K562 (cell line): ENCODE data around the gene RHOF. TPM values are rescaled to one million over a fixed set of nuclear protein-coding genes. Genes with fewer than 3 reads are reported as not detected.

ENCODE experiments used
- ATAC-seq: fragments of 200-7000 bp; cut with Tn5 transposase; 3 replicates; pipeline ENCODE4 v1.9.1; 2020; ENCODE audit warnings: moderate library complexity
- BruUV-seq: library from RNA; stranded (reverse); fragments of 400-500 nt; replicated peaks from 2 replicates; lab custom pipeline; 2021; lab: Mats Ljungman, UMichigan
- CTCF ChIA-PET: fragments of 300-600 bp; formaldehyde crosslinking; extraction: SDS; loops from one replicate; lab custom pipeline; 2021; ENCODE audit warnings: low intra/inter-chr PET ratio; lab: Yijun Ruan, JAX
- POLR2A ChIA-PET: fragments of 300-600, 350-650 bp; sonication (Branson Sonifier 250); formaldehyde crosslinking; extraction: SDS; loops from one replicate; lab custom pipeline; 2021; ENCODE audit warnings: antibody characterized with exemption, inconsistent platforms; lab: Yijun Ruan, JAX
- DNase-seq, 4 experiments: peaks; one replicate each; pipeline versions ENCODE4 v3.0.0 to v3.0.0-alpha.2; 2011 to 2018; ENCODE audit warnings: low spot score in 3 of 4, mixed read lengths in 3 of 4; ENCODE audit errors: extremely low read depth in 1 of 4
- FAIRE-seq: peaks from 2 replicates; lab custom pipeline; 2011; peaks lifted over from hg19 to GRCh38; lab: Jason Lieb, UNC
- H2AFZ ChIP-seq: 2 replicates; pipeline ENCODE4 v1.6.0; 2011; ENCODE audit warnings: low read depth, low read length, control low read depth, inconsistent platforms
- H3K27ac ChIP-seq: fragments of 200-600 bp; 3 replicates; pipeline ENCODE4 v1.8.0; 2011; ENCODE audit warnings: low read depth, mild to moderate bottlenecking, control low read depth, inconsistent platforms, low read length, moderate library complexity, mixed read lengths; ENCODE audit errors: extremely low read depth
- H3K27me3 ChIP-seq, 2 experiments: fragments of 300-600 bp in 1 of 2; 2 replicates in 1 of 2; 3 replicates in 1 of 2; pipeline versions ENCODE4 v1.6.0 to v1.8.0; 2011; ENCODE audit warnings: inconsistent platforms in 2 of 2, low read length in 2 of 2, mild to moderate bottlenecking in 1 of 2, mixed read lengths in 1 of 2, moderate library complexity in 1 of 2; ENCODE audit not compliant: control insufficient read depth in 2 of 2, insufficient read depth in 2 of 2
- H3K36me3 ChIP-seq: fragments of 300-600 bp; 3 replicates; pipeline ENCODE4 v1.8.0; 2011; ENCODE audit warnings: mild to moderate bottlenecking, low read length, inconsistent platforms; ENCODE audit not compliant: control insufficient read depth, insufficient read depth
- H3K4me1 ChIP-seq, 2 experiments: fragments of 200-600 bp in 1 of 2; replicated peaks in 1 of 2; 2 replicates in 1 of 2; 3 replicates in 1 of 2; pipeline versions ENCODE4 v1.5.1 to v1.8.0; 2011; ENCODE audit warnings: inconsistent platforms in 2 of 2, low read length in 2 of 2, mild to moderate bottlenecking in 1 of 2, mixed read lengths in 1 of 2, moderate library complexity in 1 of 2; ENCODE audit not compliant: control insufficient read depth in 2 of 2, insufficient read depth in 2 of 2
- H3K4me2 ChIP-seq: 2 replicates; pipeline ENCODE4 v1.6.1; 2011; ENCODE audit warnings: low read length, control low read depth, inconsistent platforms, mixed read lengths; ENCODE audit not compliant: insufficient read depth
- H3K4me3 ChIP-seq: fragments of 200-600 bp; sonication (generic), shearing (Covaris generic); 2 replicates; pipeline ENCODE4 v1.5.1; 2016; ENCODE audit warnings: control low read depth, inconsistent platforms
- H3K79me2 ChIP-seq: fragments of 200-600 bp; 3 replicates; pipeline ENCODE4 v1.8.0; 2011; ENCODE audit warnings: low read length, inconsistent platforms; ENCODE audit not compliant: control insufficient read depth, insufficient read depth
- H3K9ac ChIP-seq, 2 experiments: 2 replicates each; pipeline versions ENCODE4 v1.6.0 to v1.6.1; 2011; ENCODE audit warnings: low read depth in 2 of 2, low read length in 2 of 2, control low read depth in 1 of 2, inconsistent platforms in 1 of 2, mild to moderate bottlenecking in 1 of 2, mixed read lengths in 1 of 2; ENCODE audit not compliant: insufficient read depth in 1 of 2
- H3K9me1 ChIP-seq: one replicate; pipeline ENCODE4 v1.6.0; 2011; ENCODE audit warnings: inconsistent platforms, mild to moderate bottlenecking, low read length, moderate library complexity; ENCODE audit not compliant: control insufficient read depth, insufficient read depth
- H3K9me3 ChIP-seq: replicated peaks from 2 replicates; pipeline ENCODE4 v1.5.1; 2011; ENCODE audit warnings: low read depth, low read length, inconsistent platforms; ENCODE audit not compliant: control insufficient read depth, insufficient read depth
- H4K20me1 ChIP-seq: replicated peaks from 2 replicates; pipeline ENCODE4 v1.6.1; 2011; ENCODE audit warnings: low read length, inconsistent platforms, mixed read lengths; ENCODE audit not compliant: control insufficient read depth, insufficient read depth
- CBX5 ChIP-seq: IDR thresholded peaks from 2 replicates; pipeline ENCODE4 v1.6.1; 2014; ENCODE audit warnings: low read depth, borderline replicate concordance
- L3MBTL2 ChIP-seq: fragments of 450-650 bp; IDR thresholded peaks from 2 replicates; pipeline ENCODE4 v1.6.1; 2016; ENCODE audit warnings: mild to moderate bottlenecking, moderate library complexity
- NRF1 ChIP-seq, 2 experiments: fragments of 450-650 bp; IDR thresholded peaks in 1 of 2; conservative IDR thresholded peaks in 1 of 2; 2 replicates each; pipeline ENCODE4 v1.6.1; 2014; ENCODE audit warnings: mild to moderate bottlenecking in 2 of 2
- NUFIP1 ChIP-seq: fragments of 450-650 bp; IDR thresholded peaks from 2 replicates; pipeline ENCODE4 v1.6.1; 2018; ENCODE audit not compliant: partially characterized antibody
- POLR2G ChIP-seq: fragments of 200-400 bp; formaldehyde crosslinking; IDR thresholded peaks from 2 replicates; pipeline ENCODE4 v1.6.1; 2017; ENCODE audit warnings: low read depth, mild to moderate bottlenecking, antibody characterized with exemption, low read length, moderate library complexity
- RBFOX2 ChIP-seq: fragments of 200-400 bp; formaldehyde crosslinking; IDR thresholded peaks from 2 replicates; pipeline ENCODE4 v1.6.1; 2017; ENCODE audit warnings: low read depth, mild to moderate bottlenecking, low read length, moderate library complexity
- SMARCE1 ChIP-seq: fragments of 450-650 bp; IDR thresholded peaks from 2 replicates; pipeline ENCODE4 v1.7.1; 2016; ENCODE audit warnings: mild to moderate bottlenecking
- ZBTB7A ChIP-seq: IDR thresholded peaks from 2 replicates; pipeline ENCODE4 v1.6.1; 2011; ENCODE audit warnings: low read depth, mild to moderate bottlenecking, low read length, moderate library complexity, borderline replicate concordance; ENCODE audit not compliant: control insufficient read depth
- ZNF655 ChIP-seq: fragments of 250-450 bp; sonication (Bioruptor Pico); IDR thresholded peaks from 2 replicates; pipeline ENCODE4 v1.5.0; 2021
- ZNF740 ChIP-seq, 3 experiments: fragments of 200-800 bp in 1 of 3; sonication (Bioruptor generic) in 1 of 3; sonication (generic) in 1 of 3; formaldehyde crosslinking in 1 of 3; IDR thresholded peaks; 2 replicates each; pipeline versions ENCODE4 v1.6.1 to v1.8.0; 2016 to 2022; ENCODE audit warnings: mild to moderate bottlenecking in 2 of 3, missing compliant biosample characterization in 2 of 3, missing genetic modification characterization in 2 of 3, missing genetic modification reagents in 1 of 3
- WGBS: fragments of 100-300 bp; shearing (Covaris generic); methylation state at CpG from one replicate; pipeline ENCODE4 v1.1.6; 2016; ENCODE audit warnings: low coverage, mixed read lengths; ENCODE audit not compliant: insufficient coverage; ENCODE audit errors: missing lambda C conversion rate; 5-methylcytosine and 5-hydroxymethylcytosine counted together
- in situ Hi-C: fragments of 300-500 bp; cut with MboI; formaldehyde crosslinking; loops from 4 replicates; pipeline ENCODE4 v1.15.0; 2018; ENCODE audit warnings: inconsistent platforms, mixed read lengths
- intact Hi-C: fragments of 100-400 bp; cut with micrococcal nuclease; formaldehyde crosslinking; loops from 2 replicates; pipeline ENCODE4 v1.14.2; 2022
- polyA plus RNA-seq, 8 experiments: library from polyadenylated mRNA; depleted of rRNA in 4 of 8; stranded (reverse) in 5 of 8; unstranded in 3 of 8; fragments of >200 nt; fragmentation: Nextera tagmentation in 2 of 8; fragmentation: Illumina TruSeq in 1 of 8; extraction: Ambion mirVana in 2 of 8; extraction: Trizol in 1 of 8; gene quantifications; 2 replicates each; pipeline versions ENCODE4 v1.2.1 to v1.2.3, GENCODE V29; 2011 to 2014; ENCODE audit warnings: inconsistent platforms in 1 of 8, missing spikeins in 1 of 8
- total RNA-seq, 7 experiments: library from RNA; depleted of rRNA in 6 of 7; stranded (reverse); fragments of >200 nt in 6 of 7; fragmentation: Illumina TruSeq in 2 of 7; extraction: Trizol in 2 of 7; gene quantifications; 2 replicates each; pipeline versions ENCODE4 v1.2.1 to v1.2.3, GENCODE V29; 2011 to 2021; ENCODE audit warnings: low replicate concordance in 1 of 7
- TF ChIP-seq, protein P1 (sequence below): sonication (generic); formaldehyde crosslinking; IDR thresholded peaks from 2 replicates; pipeline ENCODE4 v1.8.0; 2022; ENCODE audit warnings: mild to moderate bottlenecking, missing genetic modification reagents

RHOF gene
- total and polyA plus RNA-seq, 9 of the 15 experiments (the other 6 are each of a cell fraction or from before 2014, with no cell fraction given) = 0.13 to 10.1 (median 4.0) TPM

DNA sequence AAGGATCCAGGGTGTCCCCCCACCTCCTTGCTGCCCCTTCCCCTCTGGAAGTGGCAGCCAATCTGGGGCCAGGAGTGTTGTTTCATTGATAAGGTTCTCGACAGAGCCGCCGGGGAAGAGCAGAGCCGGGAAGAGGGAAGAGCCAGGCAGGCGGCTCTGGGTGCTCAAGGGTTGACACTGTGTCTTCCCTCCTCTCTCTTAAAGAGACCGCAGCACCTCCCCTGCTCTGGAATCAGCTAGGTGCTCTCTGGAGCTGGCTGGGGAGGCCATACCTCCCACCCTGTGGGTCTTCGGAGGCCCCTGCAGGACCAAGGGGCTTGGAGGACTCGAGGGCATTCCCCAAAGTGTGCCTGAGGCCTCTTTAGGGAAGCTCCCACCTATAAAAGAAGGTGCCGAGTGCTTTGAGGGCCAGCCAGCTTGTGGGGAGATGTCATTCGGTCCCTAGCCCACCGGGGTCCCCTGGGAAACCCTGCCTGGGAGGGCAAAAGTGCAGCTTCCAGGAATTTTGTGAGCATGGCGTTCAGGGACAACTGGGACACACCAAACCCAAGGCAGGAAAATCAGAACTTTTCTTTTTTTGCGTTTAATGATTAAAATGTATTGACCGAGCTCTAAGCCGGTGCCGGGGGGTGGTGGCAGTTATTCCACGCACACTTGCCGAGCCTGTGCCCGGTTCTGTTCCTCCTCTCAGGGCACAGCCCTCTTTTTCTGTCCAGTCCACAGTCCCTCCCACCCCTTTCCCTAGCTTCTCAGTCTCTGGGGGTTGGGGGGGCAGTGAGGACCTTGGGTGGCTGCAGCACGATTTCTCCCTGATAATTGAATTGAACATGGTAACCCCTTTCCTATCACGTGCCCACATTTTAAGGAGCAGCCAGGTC, 13.3 kb upstream of the RHOF start:
- CTCF ChIA-PET = interaction anchor here (0.9 kb wide), 1 partner anchor 10 kb away, joined by 4 read pairs; no protein-coding TSS in a partner anchor
- ATAC-seq = peak; percentile 22
- Histone ChIP-seq H2AFZ (no peak overlapping the region), H3K9ac (peak overlapping the region; percentile 79 to 91), H3K27ac (peak overlapping the region; percentile 99), H3K27me3 (no peaks in the 10 kb centered on the region), H3K4me1 (peaks cover 18 to 60% of the 10 kb centered on the region in 2 experiments), H3K79me2 (peaks cover 83% of the 10 kb centered on the region), H3K9me3 (no peaks in the 10 kb centered on the region), H3K4me3 (peak overlapping the region; percentile 80), H3K9me1 (no peaks in the 10 kb centered on the region), H3K4me2 (peak overlapping the region; percentile 93), H3K36me3 (peaks cover 56% of the 10 kb centered on the region), H4K20me1 (peaks cover 15% of the 10 kb centered on the region; the same call in 1 of the 2 replicates)
- DNase-seq = peak in 2 of 4 experiments; percentile 38 to 67
- peak; percentile 63 for FAIRE-seq
- 36% methylated on average over 19 of the region's 21 CpGs for WGBS
- POLR2A ChIA-PET = interaction anchor here (0.5 to 12.1 kb wide), 5 partner anchors 8 to 82 kb away, joined by 3 to 194 read pairs (median 3); partner anchors contain the start of gene RHOF
- BruUV-seq = no TSS peak
- in situ Hi-C loops (no loop called here), intact Hi-C loops (no loop called here)
- TF ChIP-seq, protein P1, sequence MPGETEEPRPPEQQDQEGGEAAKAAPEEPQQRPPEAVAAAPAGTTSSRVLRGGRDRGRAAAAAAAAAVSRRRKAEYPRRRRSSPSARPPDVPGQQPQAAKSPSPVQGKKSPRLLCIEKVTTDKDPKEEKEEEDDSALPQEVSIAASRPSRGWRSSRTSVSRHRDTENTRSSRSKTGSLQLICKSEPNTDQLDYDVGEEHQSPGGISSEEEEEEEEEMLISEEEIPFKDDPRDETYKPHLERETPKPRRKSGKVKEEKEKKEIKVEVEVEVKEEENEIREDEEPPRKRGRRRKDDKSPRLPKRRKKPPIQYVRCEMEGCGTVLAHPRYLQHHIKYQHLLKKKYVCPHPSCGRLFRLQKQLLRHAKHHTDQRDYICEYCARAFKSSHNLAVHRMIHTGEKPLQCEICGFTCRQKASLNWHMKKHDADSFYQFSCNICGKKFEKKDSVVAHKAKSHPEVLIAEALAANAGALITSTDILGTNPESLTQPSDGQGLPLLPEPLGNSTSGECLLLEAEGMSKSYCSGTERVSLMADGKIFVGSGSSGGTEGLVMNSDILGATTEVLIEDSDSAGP = peak; percentile 89
- TF ChIP-seq SMARCE1 = 0 out of 2 replicates have a peak, but pooled peaks have one; percentile 15
- TF ChIP-seq NRF1 (conservative IDR thresholded peaks at IDR 0.05 in 1 of 2, IDR thresholded peaks at IDR 0.05 in 1 of 2) = 0 out of 4 replicates have a peak, but pooled peaks of 1 of the 2 experiments have one; percentile 15
- TF ChIP-seq CBX5 = no peak
- TF ChIP-seq NUFIP1 = no peak
- TF ChIP-seq L3MBTL2 = 0 out of 2 replicates have a peak, but pooled peaks have one; percentile 15
- no peak for TF ChIP-seq ZNF740 (CRISPR knock-in tag; IDR thresholded peaks at IDR 0.05)
- 0 out of 4 replicates have a peak, but pooled peaks of 1 of the 2 experiments have one; percentile 22 for TF ChIP-seq ZNF740 (tag; IDR thresholded peaks at IDR 0.05)
- TF ChIP-seq RBFOX2 = peak; percentile 54
- TF ChIP-seq POLR2G = peak; percentile 33; the same call in 1 of the 2 replicates
- TF ChIP-seq ZNF655 (CRISPR knock-in tag) = no peak
- TF ChIP-seq ZBTB7A = peak; percentile 51; the same call in 1 of the 2 replicates
